Mesenchymal stem cell (in vitro differentiated cells and primary cell): ENCODE data around the gene S100A4.

ENCODE experiments used
- DNase-seq: peaks from one replicate; pipeline ENCODE4 v3.0.0-alpha.2; 2013
- H2AFZ ChIP-seq: one replicate; pipeline ENCODE4 v1.6.1; 2013; ENCODE audit warnings: low read depth, mild to moderate bottlenecking, control low read depth, inconsistent platforms, low read length, moderate library complexity
- H2AK5ac ChIP-seq: 2 replicates; pipeline ENCODE4 v1.6.1; 2013; ENCODE audit warnings: low read length, moderate library complexity, mild to moderate bottlenecking, inconsistent platforms; ENCODE audit not compliant: severe bottlenecking
- H2BK120ac ChIP-seq: one replicate; pipeline ENCODE4 v1.6.1; 2013; ENCODE audit warnings: low read depth, mild to moderate bottlenecking, inconsistent platforms, low read length, moderate library complexity
- H2BK12ac ChIP-seq, 2 experiments: one replicate each; pipeline ENCODE4 v1.6.1; 2013; ENCODE audit warnings: inconsistent platforms in 2 of 2, low read length in 2 of 2, mild to moderate bottlenecking in 2 of 2, moderate library complexity in 2 of 2, control low read depth in 1 of 2
- H2BK15ac ChIP-seq: one replicate; pipeline ENCODE4 v1.6.1; 2013; ENCODE audit warnings: mild to moderate bottlenecking, low read depth, inconsistent platforms; ENCODE audit not compliant: poor library complexity, severe bottlenecking
- H2BK5ac ChIP-seq: 2 replicates; pipeline ENCODE4 v1.6.1; 2013; ENCODE audit warnings: low read depth, mild to moderate bottlenecking, low read length, control low read depth, inconsistent platforms; ENCODE audit not compliant: poor library complexity, severe bottlenecking
- H3K14ac ChIP-seq, 2 experiments: one replicate each; pipeline ENCODE4 v1.6.1; 2013; ENCODE audit warnings: inconsistent platforms in 2 of 2, low read length in 2 of 2, control low read depth in 1 of 2, mild to moderate bottlenecking in 1 of 2, moderate library complexity in 1 of 2
- H3K18ac ChIP-seq, 2 experiments: one replicate each; pipeline ENCODE4 v1.6.1; 2013; ENCODE audit warnings: inconsistent platforms in 2 of 2, low read length in 2 of 2, control low read depth in 1 of 2, low read depth in 1 of 2, mild to moderate bottlenecking in 1 of 2
- H3K23ac ChIP-seq, 2 experiments: one replicate each; pipeline ENCODE4 v1.6.1; 2013; ENCODE audit warnings: inconsistent platforms in 2 of 2, low read length in 2 of 2, mild to moderate bottlenecking in 2 of 2, moderate library complexity in 2 of 2, control low read depth in 1 of 2
- H3K27ac ChIP-seq: 2 replicates; pipeline ENCODE4 v1.5.1; 2013; ENCODE audit warnings: mild to moderate bottlenecking, moderate library complexity, low read length, control low read depth, inconsistent platforms; ENCODE audit not compliant: poor library complexity, severe bottlenecking
- H3K27me3 ChIP-seq, 2 experiments: 2 replicates each; pipeline versions ENCODE4 v1.6.1 to v1.7.0; 2013; ENCODE audit warnings: low read length in 2 of 2, mild to moderate bottlenecking in 2 of 2, moderate library complexity in 2 of 2, control low read depth in 1 of 2, inconsistent platforms in 1 of 2; ENCODE audit not compliant: control insufficient read depth in 1 of 2, insufficient read depth in 1 of 2
- H3K36me3 ChIP-seq, 2 experiments: 2 replicates each; pipeline versions ENCODE4 v1.6.1 to v1.7.0; 2013; ENCODE audit warnings: low read length in 2 of 2, control low read depth in 1 of 2, inconsistent platforms in 1 of 2, low read depth in 1 of 2, mild to moderate bottlenecking in 1 of 2; ENCODE audit not compliant: insufficient read depth in 2 of 2, control insufficient read depth in 1 of 2
- H3K4ac ChIP-seq, 2 experiments: one replicate each; pipeline ENCODE4 v1.6.1; 2013; ENCODE audit warnings: inconsistent platforms in 2 of 2, low read length in 2 of 2, mild to moderate bottlenecking in 2 of 2, moderate library complexity in 2 of 2, control low read depth in 1 of 2, low read depth in 1 of 2
- H3K4me1 ChIP-seq: 2 replicates; pipeline ENCODE4 v1.6.1; 2013; ENCODE audit warnings: low read depth, low read length, control low read depth; ENCODE audit not compliant: control insufficient read depth, insufficient read depth
- H3K4me2 ChIP-seq: 2 replicates; pipeline ENCODE4 v1.6.1; 2013; ENCODE audit warnings: low read length, mild to moderate bottlenecking, inconsistent platforms; ENCODE audit not compliant: poor library complexity, severe bottlenecking
- H3K4me3 ChIP-seq, 2 experiments: 2 replicates each; pipeline versions ENCODE4 v1.5.1 to v1.7.0; 2013; ENCODE audit warnings: low read length in 2 of 2, mild to moderate bottlenecking in 2 of 2, control low read depth in 1 of 2, low read depth in 1 of 2; ENCODE audit not compliant: insufficient read depth in 1 of 2
- H3K79me1 ChIP-seq: replicated peaks from 2 replicates; pipeline ENCODE4 v1.6.1; 2013; ENCODE audit warnings: mild to moderate bottlenecking, control low read depth, low read length, inconsistent platforms; ENCODE audit not compliant: poor library complexity, severe bottlenecking
- H3K9ac ChIP-seq: 2 replicates; pipeline ENCODE4 v1.7.0; 2013; ENCODE audit warnings: mild to moderate bottlenecking, low read length, moderate library complexity
- H3K9me3 ChIP-seq: 2 replicates; pipeline ENCODE4 v1.7.0; 2013; ENCODE audit warnings: mild to moderate bottlenecking, low read length; ENCODE audit not compliant: control insufficient read depth
- H4K8ac ChIP-seq: one replicate; pipeline ENCODE4 v1.6.1; 2013; ENCODE audit warnings: inconsistent platforms, mild to moderate bottlenecking, low read length, moderate library complexity
- H4K91ac ChIP-seq: one replicate; pipeline ENCODE4 v1.6.1; 2013; ENCODE audit warnings: mild to moderate bottlenecking, low read length, inconsistent platforms
- WGBS: methylation state at CpG from one replicate; pipeline ENCODE4 v1.1.7; 2013; ENCODE audit warnings: mixed read lengths; 5-methylcytosine and 5-hydroxymethylcytosine counted together

Gene S100A4

DNA sequence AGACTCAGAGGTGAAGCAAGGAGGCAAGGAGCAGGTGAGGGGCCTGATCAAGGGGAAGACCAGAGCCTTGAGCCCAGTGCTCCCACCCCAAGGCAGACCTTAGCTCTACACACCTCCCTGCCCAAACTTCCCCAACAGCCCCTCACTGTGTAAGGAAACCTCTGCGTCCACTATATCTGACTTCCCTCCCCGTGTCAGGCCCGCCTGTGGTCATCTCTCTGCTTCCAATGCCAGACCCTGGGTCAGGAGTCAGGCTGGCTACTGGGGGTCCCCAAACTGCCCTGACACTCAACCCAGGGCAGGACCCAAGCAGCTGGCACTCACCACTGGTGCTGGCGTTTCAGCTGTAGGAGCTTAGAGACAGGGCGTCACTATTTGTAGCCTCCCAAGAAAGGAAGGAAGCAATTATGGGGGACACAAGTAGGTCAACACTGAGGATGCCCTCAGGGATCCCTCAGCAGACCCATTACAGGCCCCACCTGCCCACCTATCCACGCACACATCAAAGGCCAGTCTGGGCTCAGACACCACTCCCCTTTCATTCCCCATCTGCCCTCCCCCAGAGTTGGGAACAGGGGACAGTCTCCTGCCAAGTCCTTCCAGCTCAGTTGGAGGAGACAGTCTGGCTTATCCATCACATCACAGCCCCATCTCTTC is 4.3 kb upstream of the S100A4 start:
- Histone ChIP-seq H3K23ac (no peak overlapping the region), H2BK120ac (peak overlapping the region; percentile 87), H4K8ac (peak overlapping the region; percentile 72), H3K27ac (peak overlapping the region; percentile 41), H2BK15ac (peak overlapping the region; percentile 92), H2AK5ac (peak overlapping the region; percentile 83), H2BK12ac (peak overlapping the region; percentile 7 to 100), H3K4me1 (peaks cover 54% of the 10 kb centered on the region), H3K18ac (peak overlapping the region; percentile 92 to 99), H3K4me3 (peak overlapping the region in 1 of 2 experiments; percentile 87), H2BK5ac (peak overlapping the region; percentile 58), H3K9ac (no peak overlapping the region), H3K4ac (peak overlapping the region; percentile 55 to 91), H2AFZ (no peak overlapping the region), H3K9me3 (no peaks in the 10 kb centered on the region), H3K14ac (peak overlapping the region in 1 of 2 experiments; percentile 90), H3K27me3 (no peaks in the 10 kb centered on the region), H3K79me1 (peaks cover 13% of the 10 kb centered on the region), H4K91ac (peak overlapping the region; percentile 89), H3K36me3 (peaks cover 0 to 11% of the 10 kb centered on the region in 2 experiments), H3K4me2 (no peak overlapping the region)
- WGBS, result 94% methylated on average over 5 of the region's 6 CpGs
- DNase-seq, result no peak

DNA sequence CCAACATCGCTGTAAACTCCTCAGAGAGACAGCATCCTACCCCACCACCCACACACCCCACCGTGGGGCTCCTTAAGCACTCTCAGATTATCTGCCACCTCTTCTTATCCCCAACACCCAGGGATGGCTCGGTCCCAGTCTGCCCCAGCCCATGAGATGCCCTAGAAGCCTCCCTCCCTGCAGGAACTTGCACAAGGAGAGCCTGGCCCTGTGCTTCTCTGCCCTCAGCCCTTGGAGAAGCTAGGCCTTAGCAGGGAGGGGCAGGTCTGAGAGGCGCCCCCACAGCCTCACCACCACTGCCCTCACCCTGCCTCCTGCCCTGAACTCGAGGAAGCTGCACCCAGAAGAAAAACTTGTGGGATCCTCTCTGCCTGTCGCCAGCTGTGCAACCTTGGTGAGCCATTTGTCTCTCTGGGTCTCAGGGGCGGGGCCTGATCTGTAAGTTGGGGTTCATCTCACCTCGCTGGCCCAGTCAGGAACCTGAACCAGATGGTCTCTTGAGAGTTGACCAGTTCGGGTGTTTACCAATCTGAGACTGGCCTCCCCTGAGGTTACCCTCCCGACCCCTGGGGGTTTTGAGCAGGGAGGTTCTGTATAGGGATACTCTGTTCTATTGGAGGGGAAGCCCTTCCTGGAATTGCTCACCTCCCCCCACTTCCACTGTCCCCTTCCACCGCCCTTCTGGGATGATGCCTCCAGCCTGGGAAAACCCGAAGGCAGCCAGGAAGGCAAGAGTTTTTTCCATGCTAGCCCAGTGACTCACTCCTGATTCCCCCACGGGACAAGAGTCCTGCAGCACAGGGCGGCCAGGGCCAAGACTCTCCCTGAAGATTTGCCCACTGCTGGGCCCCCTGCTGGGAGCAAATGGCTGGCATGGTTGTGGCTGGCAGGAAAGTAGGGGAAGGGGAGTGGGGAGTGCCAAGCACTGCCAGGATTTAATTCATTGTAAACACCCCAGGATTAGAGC is 3.4 kb upstream of the S100A4 start, which contains the start of gene S100A3:
TSS of gene S100A3 (minus strand) at position 537 of the 967 bp plus-strand sequence. CDS start 773 bp downstream, outside the sequence.
- H3K4me1 ChIP-seq, result peaks cover 62% of the 10 kb centered on the region
- H3K4me2 ChIP-seq, result no peak within 1 kb of the TSS
- peak within 1 kb of the TSS in 1 of 2 experiments; percentile 93 for H3K14ac ChIP-seq
- H3K36me3 ChIP-seq, result peaks cover 0 to 19% of the 10 kb centered on the region in 2 experiments
- peak within 1 kb of the TSS; percentile 92 to 99 for H3K18ac ChIP-seq
- H3K23ac ChIP-seq, result peak within 1 kb of the TSS in 1 of 2 experiments; percentile 78
- H3K4ac ChIP-seq, result peak within 1 kb of the TSS; percentile 91 to 98
- DNase-seq, result peak; percentile 97
- peak within 1 kb of the TSS; percentile 58 for H2BK5ac ChIP-seq
- peak within 1 kb of the TSS; percentile 72 for H2AFZ ChIP-seq
- H3K9me3 ChIP-seq, result no peaks in the 10 kb centered on the region
- peak within 1 kb of the TSS; percentile 84 for H2AK5ac ChIP-seq
- H2BK15ac ChIP-seq, result peak within 1 kb of the TSS; percentile 92
- H4K8ac ChIP-seq, result peak within 1 kb of the TSS; percentile 76
- H3K9ac ChIP-seq, result peak within 1 kb of the TSS; percentile 95
- WGBS, result 39% methylated on average over 13 of the region's 14 CpGs
- peaks cover 13% of the 10 kb centered on the region for H3K79me1 ChIP-seq
- peak within 1 kb of the TSS; percentile 44 for H3K27ac ChIP-seq
- no peaks in the 10 kb centered on the region for H3K27me3 ChIP-seq
- peak within 1 kb of the TSS; percentile 89 for H4K91ac ChIP-seq
- H3K4me3 ChIP-seq, result peak within 1 kb of the TSS in 1 of 2 experiments; percentile 87
- peak within 1 kb of the TSS; percentile 32 to 100 for H2BK12ac ChIP-seq
- H2BK120ac ChIP-seq, result peak within 1 kb of the TSS; percentile 87

DNA sequence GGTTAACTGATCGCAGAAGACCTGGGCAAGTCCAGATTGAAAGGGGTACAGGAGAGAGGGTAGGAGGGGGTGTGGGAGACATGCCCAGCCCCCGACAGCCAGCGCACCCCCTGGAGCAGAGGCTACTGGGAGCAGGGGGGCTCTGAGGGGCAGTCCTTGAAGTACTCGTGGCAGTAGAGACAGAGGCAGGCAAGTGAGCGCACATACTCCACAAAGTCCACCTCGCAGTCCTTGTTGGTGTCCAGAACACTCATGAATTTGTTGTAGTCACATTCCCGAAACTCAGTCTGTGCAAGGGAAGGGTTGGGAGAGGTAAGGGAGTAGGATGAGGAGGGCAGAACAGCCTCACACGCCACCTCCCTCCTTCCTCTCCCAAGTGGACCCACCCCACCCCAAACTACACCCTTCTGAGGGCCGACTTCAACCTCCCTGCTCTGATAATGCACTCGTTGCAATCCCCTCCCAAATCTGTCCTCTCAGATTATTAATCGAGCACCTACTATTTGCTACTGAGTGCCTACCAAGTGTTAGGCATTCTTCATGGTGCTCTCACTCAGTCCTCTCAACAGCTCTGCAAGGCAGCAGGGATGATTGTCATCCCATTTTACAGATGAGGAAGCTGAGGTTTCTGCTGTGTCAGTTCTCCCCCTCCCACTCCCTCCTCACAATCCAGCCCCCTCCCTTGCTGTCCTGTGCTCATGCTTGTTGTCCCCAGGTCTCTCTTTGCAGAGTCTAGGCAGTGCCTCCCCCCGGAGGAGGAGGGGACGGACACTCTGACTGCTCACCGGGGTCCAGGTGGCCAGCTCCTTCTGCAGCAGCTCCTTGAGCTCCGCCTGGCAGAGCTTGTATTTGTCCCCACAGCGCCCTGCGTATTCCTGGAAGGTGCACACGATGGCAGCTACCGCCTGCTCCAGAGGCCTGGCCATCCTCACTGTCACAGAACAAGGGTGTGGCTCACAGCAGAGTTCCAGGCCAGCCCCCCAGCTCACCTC is 2.2 kb upstream of the S100A4 start:
- Histone ChIP-seq H3K27me3 (no peaks in the 10 kb centered on the region), H2BK5ac (peak overlapping the region; percentile 20), H2AFZ (no peak overlapping the region), H3K9ac (peak overlapping the region; percentile 95), H3K27ac (no peak overlapping the region), H2BK15ac (peak overlapping the region; percentile 99), H3K79me1 (peaks cover 15% of the 10 kb centered on the region), H3K4me3 (peak overlapping the region in 1 of 2 experiments; percentile 87), H4K8ac (peak overlapping the region; percentile 92), H4K91ac (peak overlapping the region; percentile 85), H3K4me1 (peaks cover 62% of the 10 kb centered on the region), H3K4me2 (no peak overlapping the region), H2AK5ac (peak overlapping the region; percentile 84), H3K36me3 (peaks cover 8 to 31% of the 10 kb centered on the region in 2 experiments), H3K9me3 (no peaks in the 10 kb centered on the region), H2BK12ac (peak overlapping the region; percentile 32 to 100), H3K18ac (peak overlapping the region; percentile 84 to 99), H3K23ac (peak overlapping the region in 1 of 2 experiments; percentile 51), H3K4ac (peak overlapping the region; percentile 88 to 98), H3K14ac (peak overlapping the region in 1 of 2 experiments; percentile 71), H2BK120ac (peak overlapping the region; percentile 69)
- 79% methylated on average over 18 of the region's 19 CpGs for WGBS
- DNase-seq, result no peak
